Common myeloid progenitor, CD34-positive (primary cell): ENCODE measurements around the gene IL33.

Experiments used
- CTCF ChIA-PET: fragments of 350-600 bp; sonication (Branson Sonifier 250); formaldehyde crosslinking; loops from one replicate; lab custom pipeline; 2021; ENCODE audit warnings: antibody characterized with exemption; lab: Charles Lee
- POLR2A ChIA-PET: fragments of 350-600 bp; sonication (Branson Sonifier 250); formaldehyde crosslinking; loops from one replicate; lab custom pipeline; 2021; ENCODE audit warnings: antibody characterized with exemption; lab: Charles Lee
- DNase-seq, 3 donors: peaks; one replicate each; pipeline versions ENCODE4 v3.0.0 to v3.0.0-alpha.2; 2013
- H3K27ac ChIP-seq, 2 experiments: 1 replicate in 1 of 2; 2 replicates in 1 of 2; pipeline ENCODE4 v1.7.0; 2013; ENCODE audit warnings: inconsistent platforms in 2 of 2, low read length in 2 of 2, mild to moderate bottlenecking in 2 of 2, low read depth in 1 of 2, moderate library complexity in 1 of 2; ENCODE audit not compliant: severe bottlenecking in 2 of 2, insufficient read depth in 1 of 2, poor library complexity in 1 of 2
- H3K27me3 ChIP-seq, 5 experiments: replicated peaks in 2 of 5; 1 replicate in 3 of 5; 2 replicates in 2 of 5; pipeline versions ENCODE4 v1.6.1 to v1.7.0; 2013; ENCODE audit warnings: low read length in 4 of 5, mild to moderate bottlenecking in 2 of 5, moderate library complexity in 2 of 5, inconsistent platforms in 1 of 5; ENCODE audit not compliant: insufficient read depth in 5 of 5, control insufficient read depth in 4 of 5
- H3K36me3 ChIP-seq, 4 experiments: 1 replicate in 2 of 4; 2 replicates in 2 of 4; pipeline versions ENCODE4 v1.6.1 to v1.7.0; 2013; ENCODE audit warnings: low read length in 3 of 4, control low read depth in 1 of 4, mild to moderate bottlenecking in 1 of 4; ENCODE audit not compliant: control insufficient read depth in 4 of 4, insufficient read depth in 4 of 4
- H3K4me1 ChIP-seq, 4 experiments: 1 replicate in 3 of 4; 2 replicates in 1 of 4; pipeline versions ENCODE4 v1.6.1 to v1.7.1; 2013; ENCODE audit warnings: low read length in 3 of 4, mild to moderate bottlenecking in 3 of 4, control low read depth in 1 of 4, inconsistent platforms in 1 of 4, moderate library complexity in 1 of 4; ENCODE audit not compliant: control insufficient read depth in 4 of 4, insufficient read depth in 4 of 4; ENCODE audit errors: control extremely low read depth in 1 of 4
- H3K4me3 ChIP-seq, 7 experiments: 1 replicate in 4 of 7; 2 replicates in 3 of 7; pipeline versions ENCODE4 v1.5.1 to v1.7.0; 2013; ENCODE audit warnings: mild to moderate bottlenecking in 7 of 7, low read length in 6 of 7, moderate library complexity in 6 of 7, inconsistent platforms in 2 of 7, low read depth in 2 of 7, control low read depth in 1 of 7; ENCODE audit not compliant: insufficient read depth in 4 of 7, control insufficient read depth in 1 of 7; ENCODE audit errors: extremely low read depth in 1 of 7
- H3K9me3 ChIP-seq, 5 experiments: 1 replicate in 4 of 5; 2 replicates in 1 of 5; pipeline versions ENCODE4 v1.6.1 to v1.7.1; 2013; ENCODE audit warnings: low read length in 4 of 5, mild to moderate bottlenecking in 2 of 5, inconsistent platforms in 1 of 5, low read depth in 1 of 5, moderate library complexity in 1 of 5; ENCODE audit not compliant: control insufficient read depth in 4 of 5, insufficient read depth in 2 of 5; ENCODE audit errors: control extremely low read depth in 1 of 5
- WGBS: methylation state at CpG from one replicate; pipeline ENCODE4 v1.1.5; 2013; ENCODE audit not compliant: insufficient coverage; 5-methylcytosine and 5-hydroxymethylcytosine counted together

The IL33 gene

DNA sequence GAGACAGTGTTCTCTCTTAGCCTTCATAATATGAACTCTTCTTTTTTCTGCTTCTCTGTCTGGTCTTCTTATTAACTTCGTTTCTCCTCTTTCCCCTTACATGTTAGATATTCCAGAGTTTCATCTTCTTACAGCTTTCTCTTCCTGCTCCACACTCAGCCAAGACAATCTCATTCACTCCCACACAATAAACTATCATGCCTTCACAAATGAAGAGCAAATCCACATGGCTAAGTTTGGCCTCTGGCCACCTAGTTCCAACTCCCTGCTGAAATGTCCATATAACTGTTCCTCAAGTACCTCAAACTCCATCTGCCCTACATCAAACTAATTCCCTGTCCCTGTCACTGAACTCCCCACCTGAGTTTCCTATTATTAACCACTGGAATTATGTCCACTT, 18.4 kb downstream of the IL33 start:
- no peak for DNase-seq
- 100% methylated on average over 1 of the region's 1 CpG for WGBS
- H3K27ac ChIP-seq = no peak overlapping the region
- no peaks in the 10 kb centered on the region for H3K9me3 ChIP-seq
- peaks cover 0 to 8% (median 3%) of the 10 kb centered on the region in 5 experiments for H3K27me3 ChIP-seq
- no peaks in the 10 kb centered on the region for H3K4me1 ChIP-seq
- H3K36me3 ChIP-seq = no peaks in the 10 kb centered on the region
- H3K4me3 ChIP-seq = no peak overlapping the region
- POLR2A ChIA-PET = no interaction called here
- CTCF ChIA-PET = no interaction called here

DNA sequence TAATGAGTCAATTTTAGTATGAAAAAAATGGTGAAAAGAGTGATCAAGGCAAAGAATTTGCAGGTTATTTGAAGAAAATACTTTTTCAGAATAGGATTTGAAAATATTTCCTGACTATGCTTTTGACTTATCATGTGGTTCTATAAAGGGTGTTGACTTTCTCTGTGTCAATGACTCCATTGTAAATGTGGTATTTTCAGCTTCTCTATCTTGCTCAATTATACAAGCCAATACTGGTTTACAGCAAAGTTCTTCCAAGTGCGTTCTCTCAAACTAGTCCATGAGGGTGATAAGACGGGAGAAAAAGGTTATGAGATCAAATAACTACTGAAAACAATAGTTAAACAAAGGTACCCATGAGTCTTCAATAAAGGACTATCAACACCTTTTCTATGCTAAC, 21.7 kb downstream of the IL33 start:
- 100% methylated on average over 1 of the region's 2 CpGs for WGBS
- H3K27ac ChIP-seq = no peak overlapping the region
- POLR2A ChIA-PET = no interaction called here

DNA sequence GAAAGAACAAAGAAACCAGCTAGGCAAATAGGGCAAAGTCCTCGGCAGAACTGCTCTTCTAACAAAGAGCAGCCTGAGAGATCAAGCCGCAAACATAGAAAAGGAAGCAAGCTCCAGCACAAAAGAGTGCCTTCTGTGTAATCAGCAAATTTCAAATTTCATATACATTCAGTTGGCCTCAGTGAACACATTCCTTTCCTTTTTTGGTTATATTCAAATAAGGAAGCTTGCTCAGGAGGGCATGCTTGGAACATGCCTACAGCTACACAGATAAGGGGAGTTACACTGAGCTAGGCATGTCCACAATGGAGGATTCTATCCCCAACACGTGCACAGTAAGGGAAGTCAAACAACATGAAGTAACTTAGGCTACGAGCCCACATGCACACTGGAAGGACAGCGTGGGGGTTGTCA, 23.4 kb downstream of the IL33 start:
- Histone ChIP-seq H3K4me3 (no peak overlapping the region), H3K36me3 (no peaks in the 10 kb centered on the region), H3K4me1 (no peaks in the 10 kb centered on the region), H3K27ac (no peak overlapping the region), H3K27me3 (peaks cover 0 to 3% (median 3%) of the 10 kb centered on the region in 5 experiments), H3K9me3 (peaks cover 0 to 3% (median 0%) of the 10 kb centered on the region in 5 experiments)
- WGBS = 96% methylated on average over 5 of the region's 5 CpGs
- ChIA-PET POLR2A (no interaction called here), CTCF (no interaction called here)
- no peak for DNase-seq

More for the DNA sequence above, 21.7 kb downstream of the IL33 start:
- H3K4me1 ChIP-seq = no peaks in the 10 kb centered on the region
- no peaks in the 10 kb centered on the region for H3K36me3 ChIP-seq
- DNase-seq = no peak
- H3K9me3 ChIP-seq = peaks cover 0 to 3% (median 0%) of the 10 kb centered on the region in 5 experiments
- CTCF ChIA-PET = no interaction called here
- no peak overlapping the region for H3K4me3 ChIP-seq
- peaks cover 0 to 6% (median 3%) of the 10 kb centered on the region in 5 experiments for H3K27me3 ChIP-seq

DNA sequence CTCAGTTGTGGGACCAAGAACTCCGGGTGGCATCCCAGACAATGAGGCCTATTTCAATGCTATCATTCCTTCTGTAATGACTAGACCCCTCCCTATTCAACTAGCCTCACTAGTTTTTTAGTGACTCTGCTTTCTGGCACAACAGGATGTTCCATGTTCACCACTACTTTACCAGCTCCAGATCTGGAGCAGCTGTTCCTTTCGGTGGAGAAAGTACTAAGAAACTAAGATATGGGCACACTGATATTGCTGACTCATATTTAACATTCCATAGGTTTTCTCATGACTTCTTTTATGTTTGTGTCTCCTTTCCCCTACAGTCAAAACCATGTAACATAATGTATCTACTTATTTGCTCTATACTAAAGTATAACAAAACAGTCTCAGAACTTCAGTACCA, 24.1 kb downstream of the IL33 start:
- ChIA-PET POLR2A (no interaction called here), CTCF (no interaction called here)
- Histone ChIP-seq H3K36me3 (no peaks in the 10 kb centered on the region), H3K27me3 (peaks cover 0 to 3% (median 0%) of the 10 kb centered on the region in 5 experiments), H3K4me1 (no peaks in the 10 kb centered on the region), H3K4me3 (no peak overlapping the region), H3K9me3 (peaks cover 0 to 3% (median 0%) of the 10 kb centered on the region in 5 experiments), H3K27ac (no peak overlapping the region)
- WGBS = 100% methylated on average over 1 of the region's 2 CpGs
- DNase-seq = no peak

DNA sequence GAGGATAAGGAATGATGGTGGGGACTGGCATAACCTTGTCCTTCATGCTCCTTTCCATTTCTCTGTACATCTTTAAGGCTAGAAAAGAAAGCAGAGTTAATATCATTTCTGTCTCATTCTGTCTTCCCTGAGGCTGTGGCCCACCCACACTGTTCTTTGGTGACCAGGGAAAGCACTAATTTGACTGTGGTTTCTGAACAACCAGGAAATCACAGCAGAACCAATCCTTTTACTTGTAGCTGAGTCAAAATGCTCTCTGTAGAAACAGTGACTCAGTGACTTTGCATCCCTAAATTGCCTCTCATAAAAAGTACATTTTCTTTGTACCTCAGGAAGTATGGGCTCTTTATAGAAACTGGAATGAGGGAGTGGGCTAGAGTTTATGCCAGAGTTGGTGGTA, 28.1 kb downstream of the IL33 start:
- Histone ChIP-seq H3K27ac (no peak overlapping the region), H3K9me3 (peaks cover 0 to 3% (median 0%) of the 10 kb centered on the region in 5 experiments), H3K4me3 (no peak overlapping the region), H3K4me1 (no peaks in the 10 kb centered on the region), H3K36me3 (no peaks in the 10 kb centered on the region), H3K27me3 (peaks cover 0 to 2% (median 0%) of the 10 kb centered on the region in 5 experiments)
- DNase-seq = no peak
- POLR2A ChIA-PET = no interaction called here
- CTCF ChIA-PET = no interaction called here

DNA sequence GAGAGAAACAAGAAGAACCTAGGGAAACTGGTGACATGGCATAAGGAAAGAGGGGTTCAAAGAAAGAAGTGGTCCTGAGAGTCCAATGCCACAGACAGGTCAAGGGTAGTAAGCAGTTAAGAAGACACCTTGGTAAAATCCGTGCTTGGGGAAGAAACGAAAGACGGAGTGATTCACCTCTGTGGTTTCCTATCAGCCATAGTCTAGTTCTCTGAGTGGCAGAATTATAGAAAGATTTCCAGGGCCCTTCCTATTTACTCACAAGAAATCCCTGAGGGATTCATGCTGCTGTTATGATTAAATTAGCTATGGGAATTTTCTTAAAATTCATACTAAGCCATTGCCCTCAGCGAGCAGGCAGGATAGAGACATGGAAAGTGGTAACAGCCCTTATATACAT, 31.7 kb downstream of the IL33 start:
- CTCF ChIA-PET = interaction anchor here (1.4 kb wide), 1 partner anchor 12 kb away, joined by 3 read pairs; no protein-coding TSS in a partner anchor
- WGBS = 66% methylated on average over 4 of the region's 4 CpGs

DNA sequence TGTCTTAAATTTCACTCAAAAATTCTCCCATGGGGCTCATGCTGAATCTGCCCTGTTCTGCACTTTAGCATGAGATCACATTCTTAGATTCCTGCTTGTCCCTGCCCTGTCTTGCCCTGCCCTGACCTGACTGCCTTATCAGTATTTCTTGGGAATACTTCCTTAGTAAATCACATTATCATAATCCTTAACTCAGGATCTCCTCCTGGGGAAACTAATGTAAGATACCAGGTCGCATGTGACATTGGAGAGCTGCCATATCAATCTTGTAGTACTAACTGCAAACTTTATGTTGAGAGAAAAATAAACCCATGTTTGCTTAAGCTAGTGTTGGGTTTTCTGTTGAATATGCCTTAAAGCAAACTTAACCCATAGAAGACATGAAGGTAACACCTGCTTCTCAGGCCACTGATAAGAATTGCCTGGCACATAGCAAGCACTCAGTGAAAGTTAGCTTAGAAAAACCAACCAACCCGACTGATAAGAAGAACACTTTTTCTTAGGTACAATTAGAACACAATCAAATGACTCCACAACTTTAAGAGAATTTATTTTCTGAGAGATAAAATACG, 53.3 kb downstream of the IL33 start:
- H3K27me3 ChIP-seq = no peaks in the 10 kb centered on the region
- H3K27ac ChIP-seq = no peak overlapping the region
- no peaks in the 10 kb centered on the region for H3K4me1 ChIP-seq
- H3K36me3 ChIP-seq = no peaks in the 10 kb centered on the region
- WGBS = 83% methylated on average over 1 of the region's 3 CpGs
- POLR2A ChIA-PET = no interaction called here
- peaks cover 0 to 3% (median 1%) of the 10 kb centered on the region in 5 experiments for H3K9me3 ChIP-seq
- CTCF ChIA-PET = interaction anchor here (0.6 kb wide), 1 partner anchor 144 kb away, joined by 4 read pairs; no protein-coding TSS in a partner anchor
- no peak for DNase-seq
- no peak overlapping the region for H3K4me3 ChIP-seq

More for the DNA sequence above, 31.7 kb downstream of the IL33 start:
- peaks cover 0 to 2% (median 0%) of the 10 kb centered on the region in 5 experiments for H3K27me3 ChIP-seq
- H3K9me3 ChIP-seq = no peaks in the 10 kb centered on the region
- POLR2A ChIA-PET = no interaction called here
- no peak for DNase-seq
- H3K4me3 ChIP-seq = no peak overlapping the region
- H3K36me3 ChIP-seq = no peaks in the 10 kb centered on the region
- no peak overlapping the region for H3K27ac ChIP-seq
- no peaks in the 10 kb centered on the region for H3K4me1 ChIP-seq
